Measurements from ENCODE around the gene TOM1L2. TPM values are rescaled to one million over a fixed set of nuclear protein-coding genes. Genes with fewer than 3 reads are reported as not detected.

TOM1L2 gene
- total RNA-seq, 1 experiment from 2014 or later, result 24.1 TPM

DNA sequence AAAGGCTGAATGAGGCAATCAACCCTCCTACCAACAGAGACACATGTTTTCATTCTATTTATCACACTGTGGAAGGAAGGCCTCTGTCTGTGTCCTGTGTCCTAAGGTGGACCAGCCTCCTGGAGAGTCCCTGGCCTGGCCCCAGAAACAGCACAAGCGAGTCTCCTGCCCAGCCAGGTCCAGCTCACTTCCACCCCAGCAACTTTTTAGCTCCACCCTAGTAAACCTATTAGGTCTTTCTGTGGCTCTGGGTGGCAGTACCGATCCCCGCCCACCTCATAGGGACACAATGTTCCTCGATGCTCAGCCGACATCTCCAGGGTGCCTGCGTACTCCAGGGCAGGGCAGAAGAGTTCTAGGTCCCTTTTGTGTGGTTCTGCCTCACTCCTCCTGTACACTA lies 11.2 kb upstream of the TOM1L2 start:
- no peak for ATAC-seq
- Histone ChIP-seq H2AFZ (ENCODE audit: low read depth, low read length, poor library complexity, severe bottlenecking) (no peak overlapping the region), H3K27me3 (ENCODE audit: insufficient read depth, low read length) (no peaks in the 10 kb centered on the region), H3K27ac (ENCODE audit: low read depth, low read length) (no peak overlapping the region), H3K9me3 (ENCODE audit: control insufficient read depth in 1 of 2, insufficient read depth in 1 of 2, low read depth in 1 of 2, low read length in 2 of 2) (no peaks in the 10 kb centered on the region), H3K9ac (ENCODE audit: low read length) (no peak overlapping the region), H3K4me2 (ENCODE audit: low read length) (no peak overlapping the region), H3K9me2 (ENCODE audit: insufficient read depth) (no peaks in the 10 kb centered on the region), H4K20me1 (ENCODE audit: insufficient read depth) (no peaks in the 10 kb centered on the region), H3K4me1 (ENCODE audit: control insufficient read depth in 1 of 2, insufficient read depth in 2 of 2, low read length in 2 of 2) (peaks cover 0 to 6% of the 10 kb centered on the region in 2 experiments; a peak in 1 of 4 replicates), H3K36me3 (ENCODE audit: control insufficient read depth in 1 of 2, insufficient read depth in 2 of 2, low read length in 2 of 2) (no peaks in the 10 kb centered on the region), H3K79me2 (ENCODE audit: insufficient read depth, low read length) (no peaks in the 10 kb centered on the region), H3K4me3 (replicated peaks in 1 of 2; ENCODE audit: low read depth in 1 of 2, low read length in 2 of 2) (no peak overlapping the region)
- no TSS peak for BruUV-seq (replicated peaks)
- ChIA-PET RAD21 (ENCODE audit: low non-redundant PET in 1 of 2, low total read pairs in 2 of 2, uncharacterized antibody in 2 of 2, unreplicated experiment in 2 of 2) (no interaction called here), POLR2A (no interaction called here), CTCF (no interaction called here)
- DNase-seq (ENCODE audit: low read depth, low spot score), result no peak
- intact Hi-C loops (cut with micrococcal nuclease), result no loop called here
- TF ChIP-seq ELF1 (IDR thresholded peaks at IDR 0.05; ENCODE audit: borderline replicate concordance, low read depth), result no peak
- TF ChIP-seq, protein P1, sequence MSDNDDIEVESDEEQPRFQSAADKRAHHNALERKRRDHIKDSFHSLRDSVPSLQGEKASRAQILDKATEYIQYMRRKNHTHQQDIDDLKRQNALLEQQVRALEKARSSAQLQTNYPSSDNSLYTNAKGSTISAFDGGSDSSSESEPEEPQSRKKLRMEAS (IDR thresholded peaks at IDR 0.05), result no peak
- TF ChIP-seq, protein P2, sequence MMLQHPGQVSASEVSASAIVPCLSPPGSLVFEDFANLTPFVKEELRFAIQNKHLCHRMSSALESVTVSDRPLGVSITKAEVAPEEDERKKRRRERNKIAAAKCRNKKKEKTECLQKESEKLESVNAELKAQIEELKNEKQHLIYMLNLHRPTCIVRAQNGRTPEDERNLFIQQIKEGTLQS (IDR thresholded peaks at IDR 0.05), result no peak
- no peak for TF ChIP-seq SRF (IDR thresholded peaks at IDR 0.05; ENCODE audit: low read depth)

DNA sequence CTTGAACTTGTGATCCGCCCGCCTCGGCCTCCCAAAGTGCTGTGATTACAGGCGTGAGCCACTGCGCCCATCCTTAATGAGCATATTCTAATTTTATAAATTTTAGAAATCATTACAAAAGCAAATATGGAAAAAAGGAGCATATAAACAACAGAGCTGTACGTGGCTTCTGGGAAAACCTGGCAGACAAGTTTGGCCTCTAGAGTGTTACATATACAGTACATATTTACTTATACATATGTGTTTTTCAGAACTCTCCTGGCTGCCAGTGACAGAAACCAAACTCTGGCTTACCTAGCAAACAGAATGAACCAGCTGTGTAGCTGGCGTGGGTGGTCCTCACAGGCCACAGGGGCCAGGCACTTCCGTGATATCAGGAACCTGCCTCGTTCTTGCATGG lies 10.6 kb upstream of the TOM1L2 start:
- H2AFZ ChIP-seq (ENCODE audit: low read depth, low read length, poor library complexity, severe bottlenecking), result no peak overlapping the region
- H3K9me2 ChIP-seq (ENCODE audit: insufficient read depth), result no peaks in the 10 kb centered on the region
- ChIA-PET POLR2A (no interaction called here), RAD21 (ENCODE audit: low non-redundant PET in 1 of 2, low total read pairs in 2 of 2, uncharacterized antibody in 2 of 2, unreplicated experiment in 2 of 2) (no interaction called here), CTCF (no interaction called here)
- TF ChIP-seq SIN3A (IDR thresholded peaks at IDR 0.05; ENCODE audit: low read depth), result no peak
- TF ChIP-seq SRF (IDR thresholded peaks at IDR 0.05; ENCODE audit: low read depth), result no peak
- TF ChIP-seq, protein P3, sequence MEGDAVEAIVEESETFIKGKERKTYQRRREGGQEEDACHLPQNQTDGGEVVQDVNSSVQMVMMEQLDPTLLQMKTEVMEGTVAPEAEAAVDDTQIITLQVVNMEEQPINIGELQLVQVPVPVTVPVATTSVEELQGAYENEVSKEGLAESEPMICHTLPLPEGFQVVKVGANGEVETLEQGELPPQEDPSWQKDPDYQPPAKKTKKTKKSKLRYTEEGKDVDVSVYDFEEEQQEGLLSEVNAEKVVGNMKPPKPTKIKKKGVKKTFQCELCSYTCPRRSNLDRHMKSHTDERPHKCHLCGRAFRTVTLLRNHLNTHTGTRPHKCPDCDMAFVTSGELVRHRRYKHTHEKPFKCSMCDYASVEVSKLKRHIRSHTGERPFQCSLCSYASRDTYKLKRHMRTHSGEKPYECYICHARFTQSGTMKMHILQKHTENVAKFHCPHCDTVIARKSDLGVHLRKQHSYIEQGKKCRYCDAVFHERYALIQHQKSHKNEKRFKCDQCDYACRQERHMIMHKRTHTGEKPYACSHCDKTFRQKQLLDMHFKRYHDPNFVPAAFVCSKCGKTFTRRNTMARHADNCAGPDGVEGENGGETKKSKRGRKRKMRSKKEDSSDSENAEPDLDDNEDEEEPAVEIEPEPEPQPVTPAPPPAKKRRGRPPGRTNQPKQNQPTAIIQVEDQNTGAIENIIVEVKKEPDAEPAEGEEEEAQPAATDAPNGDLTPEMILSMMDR (IDR thresholded peaks at IDR 0.05 in 2 of 3, conservative IDR thresholded peaks at IDR 0.05 in 1 of 3; ENCODE audit: borderline replicate concordance in 1 of 3, insufficient read depth in 1 of 3, low read depth in 2 of 3, low read length in 2 of 3), result no peak
- no peak for TF ChIP-seq EZH2phosphoT487 (IDR thresholded peaks at IDR 0.05; ENCODE audit: borderline replicate concordance)
- no peak overlapping the region for H3K27ac ChIP-seq (ENCODE audit: low read depth, low read length)
- BruUV-seq (replicated peaks), result no TSS peak
- intact Hi-C loops (cut with micrococcal nuclease), result no loop called here
- DNase-seq (ENCODE audit: low read depth, low spot score), result no peak
- no peaks in the 10 kb centered on the region for H4K20me1 ChIP-seq (ENCODE audit: insufficient read depth)
- H3K4me3 ChIP-seq (replicated peaks in 1 of 2; ENCODE audit: low read depth in 1 of 2, low read length in 2 of 2), result no peak overlapping the region
- no peaks in the 10 kb centered on the region for H3K9me3 ChIP-seq (ENCODE audit: control insufficient read depth in 1 of 2, insufficient read depth in 1 of 2, low read depth in 1 of 2, low read length in 2 of 2)
- H3K79me2 ChIP-seq (ENCODE audit: insufficient read depth, low read length), result no peaks in the 10 kb centered on the region
- H3K9ac ChIP-seq (ENCODE audit: low read length), result no peak overlapping the region
- H3K27me3 ChIP-seq (ENCODE audit: insufficient read depth, low read length), result no peaks in the 10 kb centered on the region
- no peak for ATAC-seq
- peaks cover 0 to 6% of the 10 kb centered on the region in 2 experiments; a peak in 1 of 4 replicates for H3K4me1 ChIP-seq (ENCODE audit: control insufficient read depth in 1 of 2, insufficient read depth in 2 of 2, low read length in 2 of 2)
- H3K4me2 ChIP-seq (ENCODE audit: low read length), result no peak overlapping the region
- no peaks in the 10 kb centered on the region for H3K36me3 ChIP-seq (ENCODE audit: control insufficient read depth in 1 of 2, insufficient read depth in 2 of 2, low read length in 2 of 2)
